Measurements from ENCODE around the gene MBLAC1. TPM values are rescaled to one million over a fixed set of nuclear protein-coding genes. Genes with fewer than 3 reads are reported as not detected.

The MBLAC1 gene, protein sequence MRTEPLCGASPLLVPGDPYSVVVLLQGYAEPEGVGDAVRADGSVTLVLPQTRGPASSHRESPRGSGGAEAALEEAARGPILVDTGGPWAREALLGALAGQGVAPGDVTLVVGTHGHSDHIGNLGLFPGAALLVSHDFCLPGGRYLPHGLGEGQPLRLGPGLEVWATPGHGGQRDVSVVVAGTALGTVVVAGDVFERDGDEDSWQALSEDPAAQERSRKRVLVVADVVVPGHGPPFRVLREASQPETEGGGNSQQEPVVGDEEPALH
- total RNA-seq (2022; extraction: Qiagen RNA extraction) = 2.6 to 3.4 TPM (median 3.2 TPM) in 5 replicates

DNA sequence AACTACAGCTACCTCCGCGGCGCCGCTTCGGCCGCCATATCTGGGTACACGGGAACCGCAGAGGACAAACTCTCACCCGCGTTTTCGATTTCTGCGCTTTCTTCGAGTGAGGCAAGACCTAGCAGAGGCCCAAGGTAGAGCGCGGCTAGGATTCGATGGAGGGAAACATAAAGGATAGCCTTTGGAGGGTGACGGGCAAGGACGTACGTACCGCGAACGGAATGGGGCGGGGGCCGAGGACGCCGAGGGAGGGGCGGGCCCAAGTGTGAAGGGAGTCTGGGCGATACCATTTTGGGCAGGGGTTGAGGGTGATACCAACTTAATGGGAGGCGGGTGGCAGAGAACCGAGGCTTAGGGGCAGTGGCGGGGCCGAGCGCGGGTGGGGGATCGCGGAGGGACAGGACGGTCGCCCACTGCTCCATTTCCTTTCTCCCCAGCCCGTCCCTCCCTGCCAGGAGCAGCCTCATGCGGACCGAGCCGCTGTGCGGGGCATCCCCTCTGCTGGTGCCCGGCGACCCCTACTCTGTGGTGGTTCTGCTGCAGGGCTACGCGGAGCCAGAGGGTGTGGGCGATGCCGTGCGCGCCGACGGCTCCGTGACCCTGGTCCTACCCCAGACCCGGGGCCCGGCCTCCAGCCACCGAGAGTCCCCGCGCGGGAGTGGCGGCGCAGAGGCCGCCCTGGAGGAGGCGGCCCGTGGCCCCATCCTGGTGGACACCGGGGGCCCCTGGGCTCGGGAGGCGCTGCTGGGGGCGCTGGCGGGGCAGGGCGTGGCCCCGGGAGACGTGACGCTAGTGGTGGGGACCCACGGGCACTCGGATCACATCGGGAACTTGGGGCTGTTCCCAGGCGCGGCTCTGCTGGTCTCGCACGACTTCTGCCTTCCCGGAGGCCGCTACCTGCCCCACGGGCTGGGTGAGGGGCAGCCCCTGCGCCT, at the start of gene MBLAC1:
Gene MBLAC1 (plus strand): TSS at position 37 of the 935 bp plus-strand sequence. CDS start 429 bp downstream, at position 466.

DNA sequence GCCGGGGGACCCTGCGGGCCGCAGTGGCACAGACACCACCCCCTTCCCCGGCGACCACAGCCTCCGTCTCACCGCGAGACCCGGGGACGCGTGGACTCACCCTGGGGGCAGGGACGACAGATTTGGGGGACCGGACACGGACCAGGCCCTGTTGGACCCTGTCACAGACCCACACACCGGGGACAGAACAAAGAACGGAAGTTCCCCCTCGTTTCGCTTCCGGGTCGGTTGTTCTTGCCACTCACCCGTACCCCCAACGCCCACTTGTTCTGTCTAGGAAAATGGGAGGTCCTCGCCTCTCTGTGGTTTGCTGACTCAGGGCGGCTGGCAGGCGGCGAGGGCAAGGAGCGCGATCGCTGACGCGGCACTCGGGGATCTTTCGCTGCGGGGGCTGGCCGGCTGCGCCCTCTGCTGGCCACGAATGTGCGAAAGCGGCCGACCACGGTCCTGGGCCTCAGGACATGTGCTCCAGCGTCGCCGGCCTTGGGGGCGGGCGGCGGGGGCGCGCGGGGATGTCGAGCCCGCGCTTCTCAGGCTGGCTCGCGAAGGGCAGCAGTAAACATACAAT, 45.1 kb upstream of the MBLAC1 start, which contains the start of gene ZNF3:
Gene ZNF3 (minus strand): TSS at position 189 of the 568 bp plus-strand sequence. CDS start 4,366 bp downstream, outside the sequence.

DNA sequence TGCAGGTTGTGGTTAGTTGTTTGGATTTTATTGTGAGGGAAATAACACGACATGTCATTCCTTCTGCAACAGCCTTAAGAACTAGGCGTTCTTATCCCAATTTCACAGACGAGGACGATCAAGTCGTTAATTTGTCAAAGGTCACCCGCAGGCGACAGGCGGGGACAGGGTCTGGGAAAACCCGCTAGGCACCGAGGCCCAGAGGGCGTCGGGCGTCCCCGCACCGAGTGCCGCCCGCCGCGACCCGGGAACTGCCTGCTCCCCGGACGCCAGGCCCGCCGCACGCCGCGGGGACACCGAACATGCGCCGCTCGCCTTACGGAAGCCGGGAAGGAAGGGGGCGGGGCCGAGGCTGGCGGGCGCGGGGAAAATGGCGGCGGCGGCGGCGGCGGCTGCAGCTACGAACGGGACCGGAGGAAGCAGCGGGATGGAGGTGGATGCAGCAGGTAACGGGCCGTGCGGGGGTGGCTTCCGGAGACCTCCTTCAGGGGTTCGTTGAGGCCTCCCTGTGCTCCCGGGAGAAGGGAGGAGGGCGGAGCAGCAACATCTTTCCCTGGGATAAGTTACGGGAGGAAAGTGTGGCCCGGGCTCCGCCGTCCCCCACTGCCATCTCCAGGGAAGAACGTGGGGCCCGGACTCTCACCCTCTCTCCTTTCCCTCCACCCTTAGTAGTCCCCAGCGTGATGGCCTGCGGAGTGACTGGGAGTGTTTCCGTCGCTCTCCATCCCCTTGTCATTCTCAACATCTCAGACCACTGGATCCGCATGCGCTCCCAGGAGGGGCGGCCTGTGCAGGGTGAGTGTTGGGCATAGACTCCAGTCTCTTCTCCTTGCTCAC, 37.9 kb upstream of the MBLAC1 start, which contains the start of gene COPS6:
Gene COPS6 (plus strand): TSS at position 349 of the 837 bp plus-strand sequence. CDS start 22 bp downstream, at position 371.

DNA sequence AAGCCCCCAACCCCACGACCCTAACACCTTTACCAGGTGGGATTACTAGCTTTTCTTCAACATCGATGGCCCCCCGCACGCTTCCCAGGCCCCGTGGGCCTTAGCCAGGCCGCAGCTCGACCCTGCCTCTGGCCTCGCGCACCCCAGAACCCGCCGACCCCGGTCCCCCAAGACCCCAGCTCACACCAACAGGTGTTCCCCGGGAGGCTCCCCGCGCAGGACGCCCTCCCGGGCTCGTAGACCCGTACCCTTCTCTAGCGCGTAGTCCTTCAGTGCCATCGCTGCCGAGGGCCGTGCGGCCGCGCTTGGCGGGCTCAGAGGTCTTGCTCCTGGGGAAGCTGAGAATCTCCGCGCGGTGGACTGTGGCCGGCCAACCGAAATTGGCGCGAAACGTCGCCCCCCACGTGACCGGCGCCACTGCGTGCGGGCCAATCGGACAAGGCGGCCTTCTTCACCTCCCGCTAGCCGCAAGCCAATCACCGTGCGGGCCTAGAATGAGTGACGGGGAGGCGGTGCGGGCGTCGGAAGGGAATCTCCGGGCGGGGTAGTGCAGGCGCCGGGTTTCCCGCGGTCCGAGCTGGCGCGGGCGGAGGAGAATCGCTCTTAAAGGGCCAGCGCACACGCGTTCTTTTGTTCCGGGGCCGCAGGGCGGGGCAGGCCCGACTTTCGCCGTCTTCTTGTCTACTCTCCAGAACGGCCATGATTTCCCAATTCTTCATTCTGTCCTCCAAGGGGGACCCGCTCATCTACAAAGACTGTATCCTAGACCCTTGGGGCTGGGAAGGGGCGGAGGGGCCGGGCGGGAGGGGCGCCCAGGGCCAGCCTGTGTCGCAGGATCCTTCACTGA, 25.5 kb upstream of the MBLAC1 start, which contains the start of the genes AP4M1 and MCM7:
Gene AP4M1 (plus strand): TSS at position 628 of the 847 bp plus-strand sequence. CDS start 72 bp downstream, at position 700.
Gene MCM7 (minus strand): TSS at position 382 of the 847 bp plus-strand sequence. CDS start 103 bp downstream, at position 279.

DNA sequence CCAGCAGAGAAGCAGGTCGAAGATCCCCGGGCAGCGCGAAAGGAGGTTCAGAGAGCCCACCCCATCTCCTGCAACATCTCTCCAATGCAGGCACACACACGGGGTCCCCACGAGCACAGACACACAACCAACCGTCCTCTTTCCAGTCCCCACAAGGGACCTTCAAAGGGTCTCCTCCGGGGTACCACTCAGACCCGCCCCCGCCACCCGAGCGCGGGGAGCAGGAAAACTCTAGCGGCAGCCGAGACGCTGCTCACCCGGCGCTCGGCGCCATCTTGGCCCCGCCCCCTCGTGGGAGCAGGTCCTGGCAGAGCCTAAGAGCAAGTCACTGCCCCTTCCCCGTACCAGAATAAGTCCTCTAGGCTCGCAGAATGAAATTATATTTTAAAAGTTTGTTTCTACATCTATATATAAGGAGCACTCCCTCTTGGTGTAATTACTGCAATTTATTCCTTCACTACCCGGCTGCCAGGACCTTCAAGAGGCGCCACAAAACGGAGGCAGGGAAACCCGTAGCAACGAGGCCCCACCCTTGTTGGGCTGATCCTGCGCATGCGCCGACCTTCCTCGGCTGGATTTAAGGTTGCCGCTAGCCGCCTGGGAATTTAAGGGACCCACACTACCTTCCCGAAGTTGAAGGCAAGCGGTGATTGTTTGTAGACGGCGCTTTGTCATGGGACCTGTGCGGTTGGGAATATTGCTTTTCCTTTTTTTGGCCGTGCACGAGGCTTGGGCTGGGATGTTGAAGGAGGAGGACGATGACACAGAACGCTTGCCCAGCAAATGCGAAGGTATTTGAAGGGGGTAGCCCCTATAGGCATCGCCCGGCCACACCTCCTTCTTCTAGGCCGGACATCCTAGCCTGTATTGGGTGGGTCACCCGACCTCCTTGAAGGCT, 7.4 kb upstream of the MBLAC1 start, which contains the start of the genes CNPY4 and TAF6:
Gene CNPY4 (plus strand): TSS at position 563 of the 898 bp plus-strand sequence. CDS start 111 bp downstream, at position 674.
Gene TAF6 (minus strand): TSS at position 287 of the 898 bp plus-strand sequence. CDS start 5,149 bp downstream, outside the sequence.

DNA sequence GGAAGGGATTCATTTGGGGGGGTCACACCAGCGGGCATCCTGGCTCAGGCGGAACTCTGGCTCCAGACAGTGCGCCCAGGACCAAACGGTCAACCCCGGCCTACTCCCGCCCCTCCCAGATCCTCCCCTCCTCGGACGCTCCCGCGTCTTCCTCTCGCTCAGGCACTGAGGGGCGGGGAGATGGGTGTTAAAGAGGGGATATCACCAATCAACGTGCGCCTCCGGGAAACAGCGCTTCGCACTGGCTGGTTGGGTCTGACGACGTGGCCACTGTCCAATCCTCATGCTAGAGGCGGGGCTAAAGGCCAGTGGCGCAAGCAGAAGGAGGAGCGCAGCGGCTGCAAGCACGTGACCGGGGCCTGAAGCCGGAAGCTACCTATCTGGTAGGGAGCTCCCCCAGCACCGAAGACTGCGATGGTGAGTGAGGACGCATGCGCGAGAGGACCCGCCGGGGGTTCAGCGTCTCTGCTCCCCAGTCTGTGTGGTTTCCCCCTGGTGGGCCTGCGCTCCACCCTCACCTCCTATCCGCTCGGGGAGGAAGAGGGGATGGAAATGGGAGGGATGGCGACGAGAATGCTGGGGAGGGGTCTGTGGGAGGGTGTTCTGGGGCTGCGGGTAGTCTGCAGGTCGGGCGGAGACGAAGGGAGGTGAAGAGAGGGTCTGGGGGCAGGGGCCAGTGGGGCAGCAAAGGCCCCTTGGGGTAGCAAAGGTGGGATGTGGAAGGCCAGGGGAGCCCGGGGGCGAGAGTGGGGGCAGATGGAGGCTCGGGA, 22.0 kb downstream of the MBLAC1 start, which contains the start of gene LAMTOR4:
Gene LAMTOR4 (plus strand): TSS at position 360 of the 770 bp plus-strand sequence. CDS start 55 bp downstream, at position 415.

DNA sequence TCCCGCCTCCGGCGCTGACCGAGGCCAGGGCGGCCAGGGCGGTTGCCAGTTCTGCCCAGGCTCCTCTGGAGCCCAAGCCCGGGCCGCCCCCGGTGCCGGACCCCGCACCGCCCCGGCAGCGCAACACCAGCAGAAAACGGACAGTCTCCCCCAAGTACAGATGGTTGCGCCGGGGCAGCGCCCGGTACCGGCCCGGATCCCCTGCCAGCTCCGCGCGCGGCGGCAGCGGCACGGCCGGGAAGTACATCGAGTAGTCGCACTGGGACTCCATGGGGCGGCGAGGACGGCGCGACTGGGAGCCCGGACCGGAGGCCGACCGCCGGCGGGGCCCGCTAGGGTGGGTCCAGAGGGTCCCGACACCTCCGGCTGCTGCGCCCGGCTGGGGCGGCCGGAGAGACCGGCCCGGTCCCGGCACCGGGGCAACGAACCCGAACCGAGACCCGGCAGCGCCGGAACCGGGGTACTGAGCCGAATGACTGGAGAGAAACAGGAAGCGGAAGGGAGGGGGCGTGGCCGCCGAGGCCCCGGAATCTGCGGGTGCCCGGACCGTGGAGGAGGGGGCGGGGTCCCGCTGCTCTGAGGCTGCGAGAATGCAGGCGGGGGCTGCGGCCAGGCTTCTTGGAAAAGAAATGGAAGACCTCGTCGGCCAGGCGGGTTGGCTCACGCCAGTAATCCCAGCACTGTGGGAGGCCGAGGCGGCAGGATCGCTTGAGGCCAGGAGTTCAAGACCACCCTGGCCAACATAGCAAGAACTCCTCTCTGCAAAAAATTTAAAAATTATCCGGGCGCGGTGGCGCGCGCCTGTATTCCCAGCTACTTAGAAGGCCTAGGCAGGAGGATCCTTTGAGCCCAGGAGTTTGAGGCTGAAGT, 31.7 kb downstream of the MBLAC1 start, which contains the start of gene TRAPPC14:
Gene TRAPPC14 (minus strand): TSS at position 495 of the 870 bp plus-strand sequence. CDS start 224 bp downstream, at position 271.

DNA sequence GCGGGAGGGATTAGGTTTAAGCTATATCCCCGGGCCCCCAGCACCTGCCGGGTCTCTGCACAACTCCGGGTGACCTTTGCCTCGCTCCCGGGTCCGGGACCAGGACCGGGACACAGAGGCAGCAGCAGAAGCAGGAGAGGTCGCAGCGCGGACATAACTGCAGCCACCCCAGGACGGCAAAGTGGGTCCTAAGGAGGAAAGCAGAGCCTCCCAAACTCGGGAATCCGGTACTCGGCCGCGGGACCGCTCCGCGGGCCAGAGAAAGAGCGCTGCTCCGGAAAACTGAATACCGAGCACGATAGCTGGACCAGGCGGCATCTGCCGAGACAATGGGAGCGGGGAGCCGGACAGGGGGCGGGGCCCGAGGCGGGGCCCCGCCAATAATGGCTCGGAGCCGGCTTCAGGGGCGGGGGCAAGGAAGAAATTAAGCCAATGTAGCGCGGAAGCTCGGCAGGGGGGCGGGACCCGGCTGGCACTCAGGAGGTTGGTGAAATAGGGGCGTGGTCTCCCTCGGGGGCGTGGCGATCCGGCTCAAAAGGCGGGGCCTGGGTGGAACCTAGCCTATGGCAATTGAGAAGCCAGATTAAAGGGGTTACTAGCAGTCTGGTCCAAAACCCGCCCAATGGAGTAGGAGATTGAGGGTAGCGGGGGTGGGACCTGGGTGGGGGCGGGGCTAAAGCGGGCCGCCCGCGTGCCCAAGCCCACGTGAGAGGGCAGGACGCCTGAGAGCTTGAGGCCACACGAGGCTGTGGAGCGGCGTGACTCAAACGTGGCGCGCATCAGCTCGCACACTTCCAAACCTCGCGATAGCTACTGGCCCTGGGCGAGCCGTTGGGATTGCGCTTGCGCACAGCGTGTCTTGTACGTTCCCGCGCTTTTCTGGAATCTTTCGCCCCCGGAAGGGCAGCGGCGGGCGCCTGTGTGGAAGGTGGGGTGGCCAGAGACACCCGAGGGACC, 50.6 kb downstream of the MBLAC1 start, which contains the start of the genes GPC2 and STAG3:
Gene GPC2 (minus strand): TSS at position 337 of the 957 bp plus-strand sequence. CDS start 182 bp downstream, at position 155.
Gene STAG3 (plus strand): TSS at position 874 of the 957 bp plus-strand sequence. CDS start 2,639 bp downstream, outside the sequence.

Other genes with a start within 250 kb of the MBLAC1 start
- gene OR2AE1, start 249.9 kb upstream of the MBLAC1 start, total RNA-seq (2022; extraction: Qiagen RNA extraction) = not detected in 5 replicates
- 24.2 to 32.7 TPM (median 26.6 TPM) in 5 replicates for gene TRIM4, start 207.4 kb upstream of the MBLAC1 start, total RNA-seq (2022; extraction: Qiagen RNA extraction)
- gene GJC3, start 197.3 kb upstream of the MBLAC1 start, total RNA-seq (2022; extraction: Qiagen RNA extraction) = 0.09 to 0.22 TPM (median 0.10 TPM) in 3 of 5 replicates, not detected in the others
- gene AZGP1, start 150.9 kb upstream of the MBLAC1 start, total RNA-seq (2022; extraction: Qiagen RNA extraction) = 0.06 TPM in 1 of 5 replicates, not detected in the others
- gene ZKSCAN1, start 111.4 kb upstream of the MBLAC1 start, total RNA-seq (2022; extraction: Qiagen RNA extraction) = 6.8 to 10.8 TPM (median 9.4 TPM) in 5 replicates
- gene ZSCAN21, start 77.2 kb upstream of the MBLAC1 start, total RNA-seq (2022; extraction: Qiagen RNA extraction) = 8.9 to 12.4 TPM (median 10.3 TPM) in 5 replicates
- 18.7 to 22.7 TPM (median 19.8 TPM) in 5 replicates for gene ZNF3, start 45.2 kb upstream of the MBLAC1 start, total RNA-seq (2022; extraction: Qiagen RNA extraction)
- 153 to 188 TPM (median 175 TPM) in 5 replicates for gene COPS6, start 38.0 kb upstream of the MBLAC1 start, total RNA-seq (2022; extraction: Qiagen RNA extraction)
- 223 to 257 TPM (median 247 TPM) in 5 replicates for gene MCM7, start 25.6 kb upstream of the MBLAC1 start, total RNA-seq (2022; extraction: Qiagen RNA extraction)
- 15.1 to 17.7 TPM (median 17.0 TPM) in 5 replicates for gene AP4M1, start 25.3 kb upstream of the MBLAC1 start, total RNA-seq (2022; extraction: Qiagen RNA extraction)
- 62.3 to 71.2 TPM (median 67.8 TPM) in 5 replicates for gene TAF6, start 7.6 kb upstream of the MBLAC1 start, total RNA-seq (2022; extraction: Qiagen RNA extraction)
- 10.4 to 12.8 TPM (median 12.0 TPM) in 5 replicates for gene CNPY4, start 7.3 kb upstream of the MBLAC1 start, total RNA-seq (2022; extraction: Qiagen RNA extraction)
- gene LAMTOR4, start 22.0 kb downstream of the MBLAC1 start, total RNA-seq (2022; extraction: Qiagen RNA extraction) = 145 to 212 TPM (median 183 TPM) in 5 replicates
- 8.7 to 15.5 TPM (median 14.7 TPM) in 5 replicates for gene TRAPPC14, start 31.8 kb downstream of the MBLAC1 start, total RNA-seq (2022; extraction: Qiagen RNA extraction)
- gene GAL3ST4, start 41.6 kb downstream of the MBLAC1 start, total RNA-seq (2022; extraction: Qiagen RNA extraction) = 0.06 to 0.15 TPM (median 0.08 TPM) in 5 replicates
- gene GPC2, start 50.4 kb downstream of the MBLAC1 start, total RNA-seq (2022; extraction: Qiagen RNA extraction) = 0.82 to 1.5 TPM (median 1.1 TPM) in 5 replicates
- 0.18 to 0.23 TPM (median 0.22 TPM) in 5 replicates for gene STAG3, start 51.0 kb downstream of the MBLAC1 start, total RNA-seq (2022; extraction: Qiagen RNA extraction)
- not detected in 5 replicates for gene PVRIG, start 93.0 kb downstream of the MBLAC1 start, total RNA-seq (2022; extraction: Qiagen RNA extraction)
- not detected in 5 replicates for gene SPDYE3, start 180.7 kb downstream of the MBLAC1 start, total RNA-seq (2022; extraction: Qiagen RNA extraction)
- gene PILRB, start 231.2 kb downstream of the MBLAC1 start, total RNA-seq (2022; extraction: Qiagen RNA extraction) = 24.2 to 37.8 TPM (median 30.9 TPM) in 5 replicates
- 3.8 to 5.9 TPM (median 5.2 TPM) in 5 replicates for gene PILRA, start 246.5 kb downstream of the MBLAC1 start, total RNA-seq (2022; extraction: Qiagen RNA extraction)